GM18498 (cell line): ENCODE data around the gene CALML3.
"Not testable (repeated sequence)": the region's sequence is repeated elsewhere in the genome, so short reads cannot be mapped to it uniquely, and the experiment has no call there.

ENCODE experiments used
- ATAC-seq: cut with Tn5 transposase; IDR thresholded peaks from one replicate; pipeline ENCODE4 v1.9.1; 2021; ENCODE audit warnings: mild to moderate bottlenecking, moderate library complexity; ENCODE audit not compliant: unreplicated experiment

Gene CALML3

DNA sequence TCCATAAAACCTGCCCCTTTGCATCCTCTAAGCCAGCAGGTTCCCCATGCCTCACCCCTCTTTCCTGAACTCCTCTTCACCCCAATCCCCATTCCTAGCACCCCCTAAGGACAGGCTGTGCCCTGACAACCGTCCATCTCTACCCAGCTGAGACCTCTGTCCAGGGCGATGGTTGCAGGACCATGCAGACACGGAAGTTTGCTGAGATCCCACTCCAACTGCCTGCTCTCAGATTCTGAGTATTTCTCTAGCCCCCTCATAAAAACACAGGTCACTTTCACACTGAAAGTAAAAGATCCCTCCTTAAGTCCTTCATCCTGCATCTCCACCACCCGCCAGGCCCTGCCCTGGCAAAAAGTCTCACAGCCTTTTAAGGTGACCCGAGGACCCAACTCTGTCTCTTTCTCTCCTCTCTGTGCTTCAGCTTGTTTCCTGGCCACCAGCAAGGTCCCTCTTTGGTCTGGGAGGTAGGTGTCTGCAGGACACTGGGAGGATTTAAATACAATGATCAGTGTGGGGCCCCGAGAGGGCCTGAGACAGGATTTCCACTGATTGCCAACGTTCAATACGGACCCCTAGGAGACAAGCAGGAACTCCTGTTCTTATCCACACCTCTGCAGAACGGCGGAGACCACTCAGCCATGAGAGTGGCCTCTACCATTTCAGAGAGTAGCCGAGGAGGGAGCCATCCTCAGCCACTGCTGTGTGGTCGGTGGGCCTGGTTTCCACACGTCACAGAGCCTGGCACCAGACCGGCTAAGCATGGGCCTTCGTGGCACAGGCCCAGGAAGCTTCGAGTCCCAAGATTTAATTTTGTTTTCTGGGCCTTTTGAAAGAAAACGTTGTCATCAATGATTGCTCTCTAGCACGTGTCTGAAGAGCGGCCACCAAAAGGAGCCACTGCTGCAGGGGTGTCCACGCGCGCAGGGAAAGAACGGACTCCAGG lies 27.9 kb downstream of the CALML3 start:
- no peak for ATAC-seq

DNA sequence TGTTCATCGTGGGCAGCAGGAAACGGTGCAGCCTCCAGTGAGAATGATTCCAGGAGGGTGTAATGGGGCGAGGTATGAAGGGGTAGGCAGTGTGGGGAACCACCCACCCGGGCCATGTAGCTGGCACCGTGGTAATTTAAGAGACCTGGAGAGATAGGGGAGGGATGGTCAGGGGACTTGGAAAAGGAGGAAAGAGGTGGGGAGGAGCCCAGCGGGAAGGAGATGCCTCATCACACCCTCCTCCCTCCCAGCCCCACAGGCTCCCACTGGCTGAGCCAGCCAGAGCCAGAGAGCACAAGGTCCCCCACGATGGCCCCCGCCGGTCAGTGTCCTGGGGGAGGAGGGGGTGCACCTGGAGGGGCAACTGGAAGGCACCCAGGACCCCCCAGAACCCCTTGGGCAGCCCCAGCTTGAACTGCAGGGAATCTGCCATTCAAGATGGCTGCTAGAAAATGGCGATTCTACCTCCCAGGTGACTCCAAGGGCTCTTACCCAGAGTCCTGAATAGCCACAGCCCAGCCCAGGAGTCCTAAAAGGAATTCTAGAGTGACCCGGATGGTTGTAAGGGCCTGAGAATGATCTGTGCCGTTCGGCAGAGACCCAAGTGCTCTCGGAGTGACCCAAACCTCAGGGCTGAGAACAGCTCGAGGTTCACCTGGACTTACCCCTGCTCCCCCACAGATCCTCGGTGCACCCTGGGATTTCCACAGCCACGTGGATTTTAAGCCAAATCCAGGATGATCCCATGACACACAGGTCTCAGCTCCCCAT lies 28.8 kb downstream of the CALML3 start:
- no peak for ATAC-seq

DNA sequence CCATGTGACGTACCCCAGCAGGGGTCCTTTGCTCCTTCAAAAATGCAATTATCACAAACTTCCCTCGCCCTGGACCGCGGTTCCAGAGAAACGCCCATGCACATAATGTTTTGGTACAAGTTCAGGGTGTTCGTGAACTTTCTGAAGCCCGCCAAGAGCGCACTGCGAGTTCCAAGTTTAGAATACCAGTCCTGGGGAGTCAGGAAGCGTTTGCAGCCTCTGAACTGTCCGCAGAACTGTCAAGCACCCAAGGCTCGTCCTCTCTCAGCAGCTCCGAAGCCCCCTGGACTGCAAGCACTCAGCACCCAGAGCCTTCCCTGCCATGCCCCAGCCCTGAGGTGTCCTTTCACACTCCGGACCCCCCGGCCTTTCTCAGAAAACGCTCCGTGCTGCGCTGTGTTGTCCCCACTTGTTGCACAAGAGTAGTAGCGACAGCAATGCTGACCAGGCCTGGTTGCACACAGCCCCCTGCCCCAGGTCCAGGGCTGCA lies 30.3 kb downstream of the CALML3 start:
- ATAC-seq = no peak

- no peak for ATAC-seq
Observed at GRCh38 chr10:5555881-5556280, 31.1 kb downstream of the CALML3 start.

GRCh38 chr10:5556576-5556975 lies 31.8 kb downstream of the CALML3 start:
- no peak for ATAC-seq

GRCh38 chr10:5557040-5557721 lies 32.4 kb downstream of the CALML3 start:
- ATAC-seq = no peak

DNA sequence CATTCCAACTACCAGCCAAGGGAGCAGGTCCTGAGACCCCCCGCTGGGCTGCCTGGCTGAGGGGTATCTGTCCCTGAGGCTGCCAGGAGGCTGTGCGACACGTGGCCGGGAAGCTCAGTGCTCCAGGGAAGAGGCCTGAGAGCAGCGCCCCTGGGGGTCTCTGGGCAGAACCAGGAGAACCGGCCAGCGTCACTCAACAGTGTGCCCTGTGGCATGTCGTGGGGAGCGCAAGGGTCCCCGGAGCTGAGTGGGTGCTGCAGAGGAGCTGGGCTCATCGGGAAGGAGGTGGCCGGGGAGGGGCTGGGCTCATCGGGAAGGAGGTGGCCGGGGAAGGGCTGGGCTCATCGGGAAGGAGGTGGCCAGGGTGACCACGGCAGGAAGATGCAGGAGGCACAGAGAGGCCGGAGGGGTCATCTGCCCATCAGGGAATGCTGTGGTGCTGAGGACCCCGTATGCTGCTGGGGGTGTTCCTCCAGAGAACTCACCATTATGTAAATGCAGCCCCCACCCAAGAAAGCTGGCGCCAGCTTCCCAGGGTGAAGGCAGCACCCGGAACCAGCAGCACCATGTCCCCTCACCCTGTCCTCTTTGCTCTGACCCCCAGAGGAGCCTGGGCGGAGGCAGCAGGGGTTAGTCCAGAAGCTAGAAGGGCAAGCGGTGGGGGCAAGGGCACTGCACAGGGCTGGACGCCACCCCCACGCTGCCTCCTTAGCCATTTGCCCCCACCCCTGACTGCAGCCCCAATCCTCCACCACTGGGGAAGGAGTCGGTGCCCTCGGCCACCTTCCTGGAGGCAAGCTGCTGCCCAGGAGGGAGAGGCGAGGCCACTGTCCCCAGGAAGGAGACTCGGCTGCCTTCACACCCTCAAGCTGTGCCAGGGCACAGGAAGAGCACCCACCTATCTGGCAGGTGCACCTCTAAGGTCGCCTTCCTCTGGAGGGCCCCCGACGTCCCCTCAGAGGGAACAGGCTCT lies 33.3 kb downstream of the CALML3 start:
- no peak for ATAC-seq

- ATAC-seq = not testable (repeated sequence)
Observed at GRCh38 chr10:5559022-5559421, 34.3 kb downstream of the CALML3 start.

GRCh38 chr10:5559642-5560141 lies 34.9 kb downstream of the CALML3 start:
- no peak for ATAC-seq

DNA sequence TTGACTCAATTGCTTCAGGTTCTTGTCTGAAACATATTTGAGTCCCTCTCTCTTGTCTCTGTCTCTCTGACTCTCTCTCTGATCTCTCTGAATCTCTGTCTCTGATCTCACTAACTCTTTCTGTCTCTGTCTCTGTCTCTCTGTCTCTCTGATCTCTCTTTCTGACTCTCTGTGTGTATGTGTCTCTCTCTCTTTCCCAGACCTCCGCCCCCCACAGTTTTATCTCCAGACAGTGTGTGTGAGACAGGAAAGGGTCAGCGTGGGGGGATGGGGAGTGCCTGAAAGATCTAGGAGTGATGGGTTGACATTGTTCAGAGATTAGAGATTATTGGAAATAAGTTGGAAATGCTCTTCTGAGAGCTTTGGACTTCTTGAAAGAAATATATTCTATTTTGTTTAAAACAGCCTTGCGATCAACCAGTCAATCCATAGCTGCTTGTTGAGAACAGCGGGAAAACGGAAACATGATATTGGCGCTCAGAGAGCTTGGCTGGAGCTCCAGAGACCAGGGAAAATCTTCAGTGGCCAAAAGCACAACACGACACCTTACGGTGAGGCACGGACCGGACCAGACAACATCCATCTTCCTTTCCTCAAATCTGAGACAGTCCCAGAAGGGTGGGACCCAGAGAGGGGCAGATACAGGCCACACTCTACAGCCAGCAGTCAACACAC lies 35.5 kb downstream of the CALML3 start:
- ATAC-seq = no peak

DNA sequence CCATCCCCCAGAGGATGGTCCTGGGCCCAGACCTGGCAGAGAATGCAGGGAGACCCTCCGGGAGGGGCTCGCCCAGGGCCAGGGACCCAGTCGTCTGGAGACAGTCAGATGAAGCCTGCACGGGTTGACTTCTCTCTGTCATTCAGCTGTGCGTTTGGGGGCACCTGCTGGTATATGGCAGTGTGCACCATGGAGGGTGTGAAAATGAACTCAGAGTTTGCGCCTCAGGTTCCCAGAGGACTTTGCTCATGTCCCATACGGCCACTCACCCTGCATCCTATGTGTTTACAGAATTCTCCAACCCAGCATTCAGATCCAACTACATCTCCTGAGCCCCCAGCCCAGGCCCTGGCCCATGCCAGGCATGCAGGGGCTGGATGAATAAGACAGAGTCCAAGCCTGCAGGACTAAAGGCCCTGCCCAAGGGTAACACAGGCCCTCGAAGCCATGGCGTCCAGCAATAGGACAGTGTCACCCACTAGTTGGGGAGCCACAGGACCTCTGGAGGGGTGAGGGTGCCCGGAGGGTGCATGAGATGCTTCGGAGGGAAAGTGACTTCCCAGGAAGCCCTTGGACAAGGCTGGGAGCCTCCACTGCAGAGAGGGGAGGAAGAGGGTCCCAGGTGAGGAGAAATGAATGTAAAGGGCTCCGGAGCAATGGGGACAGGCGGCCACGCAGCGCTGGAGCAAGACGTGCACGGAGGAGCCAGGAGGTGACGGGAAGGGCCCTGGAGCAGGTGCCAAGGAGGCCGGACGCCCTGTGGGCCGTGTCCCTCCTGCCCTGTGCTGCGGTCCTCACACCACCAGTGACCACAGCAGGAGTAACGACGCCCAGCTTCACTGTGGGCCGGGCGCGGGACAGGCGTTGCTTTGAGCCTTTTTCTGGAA lies 36.3 kb downstream of the CALML3 start:
- no peak for ATAC-seq

- no peak for ATAC-seq
Observed at GRCh38 chr10:5561704-5562645, 37.2 kb downstream of the CALML3 start.

GRCh38 chr10:5563321-5563961 lies 38.7 kb downstream of the CALML3 start:
- ATAC-seq = no peak

DNA sequence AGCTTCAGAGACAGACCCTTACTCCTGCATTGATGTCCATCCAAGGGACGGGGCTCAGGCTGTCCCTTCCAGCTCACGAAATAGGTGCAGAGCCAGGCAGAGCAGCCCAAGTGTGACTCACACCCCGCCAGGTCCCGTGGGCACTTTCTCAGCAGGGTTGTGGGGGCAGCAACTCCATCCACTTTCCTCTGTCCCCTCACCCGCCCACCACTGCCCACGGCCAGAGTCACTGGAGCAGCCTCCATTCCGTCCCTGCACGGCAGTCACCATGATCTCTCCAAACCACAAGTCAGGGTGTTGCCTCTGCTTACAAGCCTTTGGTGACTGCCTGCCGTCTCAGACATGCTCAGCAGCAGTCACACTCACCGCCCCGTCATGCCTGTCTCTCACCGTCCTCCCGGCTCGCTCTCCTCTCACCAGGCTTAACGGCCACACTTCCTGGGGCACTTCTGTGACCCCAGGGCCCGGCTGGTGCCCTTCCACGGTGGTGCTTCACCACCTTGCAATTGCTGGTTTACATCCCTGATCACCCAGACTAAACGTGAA lies 39.3 kb downstream of the CALML3 start:
- ATAC-seq = no peak

DNA sequence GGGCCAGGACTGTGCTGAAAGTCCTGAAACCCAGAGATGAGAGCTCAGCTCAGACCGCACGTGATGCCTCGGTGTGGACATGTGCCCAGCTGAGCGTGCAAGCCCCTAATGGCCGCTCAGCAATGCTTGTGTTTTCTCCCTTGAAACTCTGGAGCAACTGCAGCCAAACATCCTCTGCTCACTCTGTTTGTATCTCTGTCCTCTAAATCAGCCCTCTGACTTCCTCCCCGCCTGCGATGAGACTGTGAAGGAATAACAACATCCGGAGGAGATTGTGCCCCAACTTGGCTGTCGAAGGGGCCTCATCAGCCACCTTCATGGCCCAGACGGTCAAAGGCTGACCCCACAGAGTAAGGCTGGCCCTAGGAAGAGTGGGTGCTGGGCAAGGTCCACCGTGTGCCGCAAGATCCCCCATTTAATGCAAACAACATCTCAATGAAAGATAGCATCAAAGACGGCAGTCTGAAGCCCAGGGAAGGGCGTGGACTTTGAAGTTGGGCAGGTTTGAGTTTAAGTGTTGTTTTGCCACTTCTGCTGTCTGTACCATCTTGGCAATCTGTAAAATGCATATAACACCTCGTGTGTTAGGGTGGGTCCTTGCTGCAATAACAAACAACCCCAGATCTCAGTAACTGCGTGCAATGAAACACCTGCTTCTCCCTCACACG lies 39.9 kb downstream of the CALML3 start:
- ATAC-seq = no peak

DNA sequence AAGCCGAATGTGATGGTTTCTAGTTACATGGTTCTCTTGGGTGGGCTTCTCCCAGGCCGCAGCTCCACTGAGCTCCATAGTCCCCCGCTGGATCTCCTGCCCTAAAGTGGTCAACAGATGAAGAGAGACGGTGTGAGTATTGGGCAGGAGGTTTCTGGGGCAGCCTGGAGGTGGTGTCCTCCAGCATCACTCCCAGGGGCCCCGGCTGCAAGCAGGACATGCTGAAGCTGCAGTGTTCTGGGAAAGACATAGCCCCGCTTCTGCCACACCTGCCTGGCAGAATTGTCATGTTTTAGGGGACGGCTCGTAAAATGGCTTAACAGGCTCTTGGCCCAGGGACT lies 40.4 kb downstream of the CALML3 start:
- ATAC-seq = no peak
